Chondrocyte (in vitro differentiated cells): ENCODE data around the gene SCAMP2. TPM values are rescaled to one million over a fixed set of nuclear protein-coding genes. Genes with fewer than 3 reads are reported as not detected.

Experiments used
- DNase-seq: peaks from one replicate; pipeline ENCODE4 v3.0.0; 2021; ENCODE audit warnings: mixed read lengths, low spot score
- H3K27ac Mint-ChIP-seq: one replicate; pipeline ENCODE4 v1.8.0; 2021; ENCODE audit warnings: mild to moderate bottlenecking, moderate library complexity, mixed read lengths; ENCODE audit not compliant: unreplicated experiment
- H3K27me3 Mint-ChIP-seq: 2 replicates; pipeline ENCODE4 v1.8.0; 2021; ENCODE audit warnings: low read depth, mixed read lengths
- H3K36me3 Mint-ChIP-seq: 2 replicates; pipeline ENCODE4 v1.8.0; 2021; ENCODE audit warnings: low read depth, mixed read lengths
- H3K4me1 Mint-ChIP-seq: 2 replicates; pipeline ENCODE4 v1.8.0; 2021; ENCODE audit warnings: low read depth, mild to moderate bottlenecking, mixed read lengths
- H3K4me3 Mint-ChIP-seq: one replicate; pipeline ENCODE4 v1.8.0; 2021; ENCODE audit warnings: mild to moderate bottlenecking, moderate library complexity, mixed read lengths; ENCODE audit not compliant: unreplicated experiment
- H3K9me3 Mint-ChIP-seq: 2 replicates; pipeline ENCODE4 v1.8.0; 2021; ENCODE audit warnings: low read depth, mixed read lengths
- total RNA-seq: library from RNA; stranded (reverse); gene quantifications from 3 replicates; pipeline ENCODE4 v1.2.1, GENCODE V29; 2021
- TF ChIP-seq, protein P1 (sequence below): fragments of 200-600 bp; sonication (generic); IDR thresholded peaks from 2 replicates; pipeline ENCODE4 v1.5.0; 2021; ENCODE audit warnings: antibody characterized with exemption, mild to moderate bottlenecking, moderate library complexity

SCAMP2 gene
- total RNA-seq, 1 donor from 2014 or later: 67.9 TPM

- H3K4me3 Mint-ChIP-seq: no peak overlapping the region
- no peaks in the 10 kb centered on the region for H3K4me1 Mint-ChIP-seq
- H3K27ac Mint-ChIP-seq: no peak overlapping the region
- TF ChIP-seq, protein P1, sequence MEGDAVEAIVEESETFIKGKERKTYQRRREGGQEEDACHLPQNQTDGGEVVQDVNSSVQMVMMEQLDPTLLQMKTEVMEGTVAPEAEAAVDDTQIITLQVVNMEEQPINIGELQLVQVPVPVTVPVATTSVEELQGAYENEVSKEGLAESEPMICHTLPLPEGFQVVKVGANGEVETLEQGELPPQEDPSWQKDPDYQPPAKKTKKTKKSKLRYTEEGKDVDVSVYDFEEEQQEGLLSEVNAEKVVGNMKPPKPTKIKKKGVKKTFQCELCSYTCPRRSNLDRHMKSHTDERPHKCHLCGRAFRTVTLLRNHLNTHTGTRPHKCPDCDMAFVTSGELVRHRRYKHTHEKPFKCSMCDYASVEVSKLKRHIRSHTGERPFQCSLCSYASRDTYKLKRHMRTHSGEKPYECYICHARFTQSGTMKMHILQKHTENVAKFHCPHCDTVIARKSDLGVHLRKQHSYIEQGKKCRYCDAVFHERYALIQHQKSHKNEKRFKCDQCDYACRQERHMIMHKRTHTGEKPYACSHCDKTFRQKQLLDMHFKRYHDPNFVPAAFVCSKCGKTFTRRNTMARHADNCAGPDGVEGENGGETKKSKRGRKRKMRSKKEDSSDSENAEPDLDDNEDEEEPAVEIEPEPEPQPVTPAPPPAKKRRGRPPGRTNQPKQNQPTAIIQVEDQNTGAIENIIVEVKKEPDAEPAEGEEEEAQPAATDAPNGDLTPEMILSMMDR: no peak
- no peaks in the 10 kb centered on the region for H3K9me3 Mint-ChIP-seq
- peaks cover 3% of the 10 kb centered on the region for H3K36me3 Mint-ChIP-seq
- peaks cover 4% of the 10 kb centered on the region for H3K27me3 Mint-ChIP-seq
- no peak for DNase-seq
These were observed 40.3 kb downstream of the SCAMP2 start for GRCh38 chr15:74832826-74833225.

DNA sequence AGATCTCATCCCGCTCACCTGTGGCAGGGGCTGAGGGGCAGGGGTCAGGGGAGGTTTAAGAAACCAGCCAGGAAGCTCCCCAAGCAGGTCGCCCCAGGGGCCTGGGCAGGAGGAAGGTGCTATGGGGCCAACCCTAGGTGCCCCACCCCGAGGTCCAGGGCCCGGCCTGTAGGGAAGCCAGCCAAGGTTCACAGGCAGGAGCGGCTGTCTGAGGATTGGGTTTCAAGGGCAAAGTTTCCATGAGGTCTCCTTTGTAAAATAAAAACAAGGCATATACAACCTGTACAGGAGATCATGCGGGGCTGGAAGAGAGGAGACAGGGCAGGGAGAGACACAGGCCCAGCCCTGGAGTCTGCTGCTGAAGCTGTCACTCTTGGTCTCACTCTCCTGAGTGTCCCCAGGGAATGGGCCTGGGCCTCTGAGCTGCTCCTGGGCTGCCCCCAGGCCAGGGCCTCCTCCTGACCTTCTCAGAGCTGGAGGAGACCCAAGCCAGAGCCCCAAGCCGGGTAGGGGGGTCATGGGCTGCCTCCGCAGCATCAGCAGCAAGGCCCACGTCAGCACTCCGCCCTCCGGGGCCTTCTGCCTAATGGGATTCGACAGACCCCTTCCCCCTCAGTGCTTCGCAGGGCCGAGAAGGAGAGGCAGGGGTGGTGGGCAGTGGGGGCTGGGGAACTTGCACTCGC lies 41.2 kb downstream of the SCAMP2 start:
- DNase-seq: no peak
- Mint-ChIP-seq H3K27me3 (peaks cover 10% of the 10 kb centered on the region), H3K27ac (no peak overlapping the region), H3K4me3 (no peak overlapping the region), H3K4me1 (no peaks in the 10 kb centered on the region), H3K9me3 (no peaks in the 10 kb centered on the region), H3K36me3 (peaks cover 3% of the 10 kb centered on the region)
- TF ChIP-seq, protein P1: no peak

DNA sequence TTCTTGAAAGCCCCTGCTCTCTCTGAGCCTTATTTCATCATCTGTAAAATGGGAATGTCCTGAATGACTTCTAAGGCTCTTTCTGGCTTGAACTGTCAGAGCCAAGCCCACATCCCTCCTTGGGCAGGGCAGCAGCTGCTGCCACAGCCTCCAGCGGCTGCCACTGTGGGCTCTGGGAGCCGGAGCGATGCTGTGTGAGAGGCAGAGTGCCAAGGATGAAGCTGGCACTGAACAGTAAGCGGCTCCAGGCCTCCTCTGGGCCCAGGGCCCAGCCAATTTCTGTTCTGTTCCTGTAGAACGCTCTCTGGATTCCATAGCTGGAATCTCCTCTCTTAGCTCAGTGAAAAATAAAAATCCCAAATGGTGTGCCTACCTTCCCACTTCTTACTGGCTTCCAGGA lies 42.3 kb downstream of the SCAMP2 start:
- peaks cover 3% of the 10 kb centered on the region for H3K36me3 Mint-ChIP-seq
- peaks cover 15% of the 10 kb centered on the region for H3K27me3 Mint-ChIP-seq
- no peaks in the 10 kb centered on the region for H3K9me3 Mint-ChIP-seq
- no peaks in the 10 kb centered on the region for H3K4me1 Mint-ChIP-seq
- H3K4me3 Mint-ChIP-seq: no peak overlapping the region
- no peak overlapping the region for H3K27ac Mint-ChIP-seq
- DNase-seq: no peak
- TF ChIP-seq, protein P1: no peak

- H3K9me3 Mint-ChIP-seq: no peaks in the 10 kb centered on the region
These were observed 43.2 kb downstream of the SCAMP2 start for GRCh38 chr15:74829991-74830390.

DNA sequence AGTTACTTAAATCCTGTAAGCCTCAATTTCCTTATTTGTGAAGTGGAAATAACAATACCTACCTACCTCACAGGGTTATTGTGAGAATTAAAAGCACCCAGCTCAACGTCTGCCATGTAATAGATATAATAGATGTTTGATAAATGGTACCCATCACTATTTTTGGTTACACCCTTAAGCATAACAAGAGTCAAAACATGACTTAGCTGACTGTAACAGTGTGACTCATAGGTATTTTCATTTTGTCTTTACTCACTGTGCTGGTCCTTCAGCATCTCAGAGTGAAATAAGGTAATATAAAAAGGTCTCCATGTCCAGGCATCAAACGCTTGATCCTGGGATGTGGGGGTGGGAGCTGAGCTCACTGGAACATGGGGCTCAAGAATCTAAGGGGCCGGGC lies 43.7 kb downstream of the SCAMP2 start:
- H3K27me3 Mint-ChIP-seq: peaks cover 22% of the 10 kb centered on the region
- TF ChIP-seq, protein P1: no peak
- H3K4me3 Mint-ChIP-seq: no peak overlapping the region
- no peaks in the 10 kb centered on the region for H3K36me3 Mint-ChIP-seq
- no peak overlapping the region for H3K27ac Mint-ChIP-seq
- DNase-seq: no peak
- H3K9me3 Mint-ChIP-seq: no peaks in the 10 kb centered on the region
- H3K4me1 Mint-ChIP-seq: no peaks in the 10 kb centered on the region

More at GRCh38 chr15:74829991-74830390, 43.2 kb downstream of the SCAMP2 start:
- no peak overlapping the region for H3K27ac Mint-ChIP-seq
- H3K27me3 Mint-ChIP-seq: peaks cover 18% of the 10 kb centered on the region
- no peak for DNase-seq
- TF ChIP-seq, protein P1: no peak
- H3K36me3 Mint-ChIP-seq: no peaks in the 10 kb centered on the region
- H3K4me1 Mint-ChIP-seq: no peaks in the 10 kb centered on the region
- H3K4me3 Mint-ChIP-seq: no peak overlapping the region
